ENCODE data around the gene RPL27. TPM values are rescaled to one million over a fixed set of nuclear protein-coding genes. Genes with fewer than 3 reads are reported as not detected.
A peak's percentile ranks its signal among the peaks of the same experiment; 100 is the strongest.

Gene RPL27
- total and polyA plus RNA-seq, 2 of the 8 experiments (the other 6 are each of a cell fraction or from before 2014, with no cell fraction given) = 1,415 to 3,779 TPM

DNA sequence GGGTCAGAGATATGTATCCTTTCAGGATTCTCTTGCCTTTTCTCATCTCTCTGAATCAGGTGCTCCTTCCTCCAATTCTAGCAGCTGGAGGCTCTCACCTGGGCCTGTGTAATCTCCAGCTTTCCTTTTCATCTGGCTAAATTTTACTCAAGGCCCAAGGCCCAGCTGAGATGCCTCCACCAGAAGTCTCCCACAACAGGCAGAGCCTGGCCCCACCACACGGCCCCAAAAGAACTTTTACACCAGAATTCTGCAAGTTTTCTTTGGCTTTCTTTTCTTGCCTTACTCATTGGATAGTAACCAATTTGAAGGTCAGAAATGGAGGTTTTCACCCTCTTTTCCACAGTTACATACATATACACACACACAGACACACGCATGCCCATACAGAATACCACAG, 41.4 kb downstream of the RPL27 start:
- POLR2A ChIA-PET (ENCODE audit: partially characterized antibody) = interaction anchor here (1.1 to 5.6 kb wide), 2 partner anchors 17 to 38 kb away, joined by 4 to 61 read pairs; partner anchors contain the start of genes RND2 and VAT1
- peaks cover 4 to 47% (median 36%) of the 10 kb centered on the region in 4 experiments for H3K4me1 ChIP-seq (replicated peaks in 1 of 4; ENCODE audit: control insufficient read depth in 3 of 4, insufficient read depth in 4 of 4, low read length in 3 of 4)
- H3K36me3 ChIP-seq (ENCODE audit: control insufficient read depth in 2 of 4, insufficient read depth in 4 of 4, low read length in 3 of 4) = no peaks in the 10 kb centered on the region
- H2BK15ac ChIP-seq (ENCODE audit: low read length) = no peak overlapping the region
- no peak overlapping the region; the same call in 1 of the 2 replicates for H3K18ac ChIP-seq (ENCODE audit: extremely low read depth, low read length)
- H2AK5ac ChIP-seq (ENCODE audit: low read depth, low read length) = no peak overlapping the region
- no peak overlapping the region for H3K14ac ChIP-seq (ENCODE audit: insufficient read length)
- H3K4me3 ChIP-seq (ENCODE audit: extremely low read depth in 1 of 4, insufficient read depth in 2 of 4, low read depth in 3 of 4, low read length in 4 of 4) = no peak overlapping the region
- no peak overlapping the region; the same call in 1 of the 2 replicates for H4K8ac ChIP-seq (ENCODE audit: extremely low read depth, insufficient read depth, low read length)
- H3K79me1 ChIP-seq (ENCODE audit: low read depth, low read length) = no peaks in the 10 kb centered on the region
- no peak overlapping the region for H3K4me2 ChIP-seq (ENCODE audit: insufficient read depth in 1 of 2, low read depth in 2 of 2, low read length in 2 of 2)
- TF ChIP-seq SP1 (IDR thresholded peaks at IDR 0.05; ENCODE audit: low read depth, low read length) (no peak), POLR2A (IDR thresholded peaks at IDR 0.05; ENCODE audit: control extremely low read depth in 1 of 2, low read depth in 2 of 2, low read length in 2 of 2) (no peak), ZNF274 (IDR thresholded peaks at IDR 0.05; ENCODE audit: borderline replicate concordance, extremely low read depth, low read length) (no peak), JUND (IDR thresholded peaks at IDR 0.05; ENCODE audit: low read length) (no peak), KDM1A (IDR thresholded peaks at IDR 0.05; ENCODE audit: borderline replicate concordance, low read length) (no peak), BACH1 (IDR thresholded peaks at IDR 0.05; ENCODE audit: low read length) (no peak), TAF7 (optimal IDR thresholded peaks at IDR 0.05; ENCODE audit: borderline replicate concordance, low read depth, low read length) (no peak), POLR2AphosphoS5 (IDR thresholded peaks at IDR 0.05; ENCODE audit: low read depth, low read length) (no peak), TBP (IDR thresholded peaks at IDR 0.05; ENCODE audit: low read depth, low read length) (no peak), HDAC6 (IDR thresholded peaks at IDR 0.05; ENCODE audit: low read depth, low read length) (no peak), TAF1 (IDR thresholded peaks at IDR 0.05; ENCODE audit: low read depth, low read length) (no peak), SRF (IDR thresholded peaks at IDR 0.05; ENCODE audit: low read depth, low read length) (no peak)
- H3K4ac ChIP-seq (replicated peaks; ENCODE audit: insufficient read length, low read depth, low read length) = no peak overlapping the region
- H3K9me3 ChIP-seq (ENCODE audit: insufficient read depth in 2 of 2, low read depth in 1 of 2, low read length in 1 of 2) = no peaks in the 10 kb centered on the region
- DNase-seq (ENCODE audit: low read depth in 1 of 2, low spot score in 2 of 2) = no peak
- peaks cover 2% of the 10 kb centered on the region; the same call in 1 of the 2 replicates for H3K23me2 ChIP-seq (ENCODE audit: low read depth, low read length)
- no peak overlapping the region for H4K5ac ChIP-seq (ENCODE audit: insufficient read length, low read depth, low read length)
- peak overlapping the region; percentile 29; the same call in 1 of the 2 replicates for H2BK5ac ChIP-seq (ENCODE audit: low read depth, low read length)
- no peaks in the 10 kb centered on the region for H3K27me3 ChIP-seq (replicated peaks in 1 of 4; ENCODE audit: control insufficient read depth in 3 of 4, extremely low read depth in 1 of 4, insufficient read depth in 3 of 4, low read length in 3 of 4)
- H2BK20ac ChIP-seq (ENCODE audit: low read length) = 0 out of 2 replicates have a peak overlapping the region, but pooled peaks have one; percentile 5
- H4K20me1 ChIP-seq (replicated peaks in 1 of 2; ENCODE audit: control insufficient read depth in 1 of 2, insufficient read depth in 2 of 2, low read length in 2 of 2) = no peaks in the 10 kb centered on the region
- no peak overlapping the region for H3K56ac ChIP-seq (replicated peaks; ENCODE audit: insufficient read length, low read depth, low read length)
- no peak overlapping the region for H3K23ac ChIP-seq (ENCODE audit: insufficient read length)
- CTCF ChIA-PET (ENCODE audit: partially characterized antibody) = interaction anchor here (1.5 kb wide), 1 partner anchor 11 kb away, joined by 5 read pairs; no protein-coding TSS in a partner anchor
- no peak overlapping the region for H2BK120ac ChIP-seq (replicated peaks; ENCODE audit: low read depth, low read length)
- no peak overlapping the region for H3K27ac ChIP-seq (ENCODE audit: low read depth, low read length)
- no peak overlapping the region for H3K9ac ChIP-seq (replicated peaks in 1 of 4; ENCODE audit: extremely low read depth in 1 of 4, low read depth in 3 of 4, low read length in 3 of 4)
- H4K91ac ChIP-seq (replicated peaks; ENCODE audit: insufficient read length, low read length) = peak overlapping the region; percentile 31
- WGBS, 2 experiments (ENCODE audit: extremely low coverage in 1 of 2, insufficient coverage in 1 of 2, insufficient read length in 1 of 2, insufficient replicate concordance in 2 of 2, low coverage in 1 of 2, low lambda C conversion rate in 2 of 2, missing lambda C conversion rate in 1 of 2) = 94% methylated on average over 2 of the region's 2 CpGs; no CpG with 5 or more reads in 1 of the 2 experiments
- H2AFZ ChIP-seq (ENCODE audit: low read length) = no peak overlapping the region
- H2BK12ac ChIP-seq (ENCODE audit: low read depth, low read length) = no peak overlapping the region; the same call in 1 of the 2 replicates
- FAIRE-seq = no peak
- no peaks in the 10 kb centered on the region for H3K79me2 ChIP-seq (ENCODE audit: control insufficient read depth in 1 of 2, insufficient read depth in 2 of 2, low read length in 2 of 2)

All from H1 (cell line).